CD14-positive monocyte (primary cell): ENCODE measurements around the gene KLHDC7B. TPM values are rescaled to one million over a fixed set of nuclear protein-coding genes. Genes with fewer than 3 reads are reported as not detected.

Experiments used
- DNase-seq, 3 donors: peaks; one replicate each; pipeline ENCODE4 v3.0.0-alpha.2; 2011 to 2022
- H2AFZ ChIP-seq: 2 replicates; pipeline ENCODE4 v1.6.0; 2012; ENCODE audit warnings: mild to moderate bottlenecking, low read depth, low read length, inconsistent platforms; ENCODE audit not compliant: insufficient read depth, poor library complexity, severe bottlenecking
- H3K27ac ChIP-seq, 2 donors: 1 replicate in 1 of 2; 2 replicates in 1 of 2; pipeline ENCODE4 v1.5.1; 2012 to 2013; ENCODE audit warnings: low read length in 2 of 2, control low read depth in 1 of 2, inconsistent platforms in 1 of 2, low read depth in 1 of 2, mild to moderate bottlenecking in 1 of 2
- H3K27me3 ChIP-seq, 2 donors: one replicate each; pipeline versions ENCODE4 v1.6.0 to v1.6.1; 2011 to 2013; ENCODE audit warnings: low read length in 2 of 2; ENCODE audit not compliant: control insufficient read depth in 2 of 2, insufficient read depth in 2 of 2
- H3K36me3 ChIP-seq, 2 donors: replicated peaks in 1 of 2; 1 replicate in 1 of 2; 2 replicates in 1 of 2; pipeline versions ENCODE4 v1.5.1 to v1.6.1; 2012 to 2013; ENCODE audit warnings: low read length in 2 of 2, control low read depth in 1 of 2, inconsistent platforms in 1 of 2, mild to moderate bottlenecking in 1 of 2; ENCODE audit not compliant: insufficient read depth in 2 of 2, control insufficient read depth in 1 of 2
- H3K4me1 ChIP-seq, 2 donors: 1 replicate in 1 of 2; 2 replicates in 1 of 2; pipeline versions ENCODE4 v1.5.1 to v1.6.1; 2012 to 2013; ENCODE audit warnings: low read length in 2 of 2, control low read depth in 1 of 2, inconsistent platforms in 1 of 2, mild to moderate bottlenecking in 1 of 2, moderate library complexity in 1 of 2; ENCODE audit not compliant: insufficient read depth in 2 of 2, control insufficient read depth in 1 of 2
- H3K4me2 ChIP-seq: replicated peaks from 2 replicates; pipeline ENCODE3; 2012; ENCODE audit warnings: low read length, moderate library complexity, mild to moderate bottlenecking; ENCODE audit not compliant: poor library complexity, severe bottlenecking; ENCODE audit errors: extremely low read depth
- H3K4me3 ChIP-seq, 3 experiments: fragments of 200-600 bp in 1 of 3; sonication (generic) in 1 of 3; replicated peaks in 1 of 3; 1 replicate in 2 of 3; 2 replicates in 1 of 3; pipeline ENCODE4 v1.5.1; 2011 to 2013; ENCODE audit warnings: low read length in 3 of 3, mild to moderate bottlenecking in 3 of 3, control low read depth in 2 of 3, low read depth in 2 of 3, inconsistent platforms in 1 of 3, moderate library complexity in 1 of 3
- H3K79me2 ChIP-seq: 2 replicates; pipeline ENCODE4 v1.6.0; 2012; ENCODE audit warnings: mild to moderate bottlenecking, control low read depth, inconsistent platforms, low read length, moderate library complexity; ENCODE audit not compliant: insufficient read depth
- H3K9ac ChIP-seq: 2 replicates; pipeline ENCODE4 v1.6.0; 2017; ENCODE audit warnings: low read length, mild to moderate bottlenecking; ENCODE audit not compliant: insufficient read depth, poor library complexity, severe bottlenecking
- H3K9me3 ChIP-seq, 2 donors: replicated peaks in 1 of 2; 1 replicate in 1 of 2; 2 replicates in 1 of 2; pipeline versions ENCODE4 v1.5.1 to v1.6.1; 2012 to 2013; ENCODE audit warnings: low read length in 2 of 2, control low read depth in 1 of 2; ENCODE audit not compliant: control insufficient read depth in 1 of 2, insufficient read depth in 1 of 2
- H4K20me1 ChIP-seq: 2 replicates; pipeline ENCODE4 v1.6.0; 2012; ENCODE audit warnings: mild to moderate bottlenecking, low read length, control low read depth, moderate library complexity; ENCODE audit not compliant: insufficient read depth
- H3K27ac Mint-ChIP-seq, 7 donors: one replicate each; pipeline ENCODE4 v1.8.0; 2020; ENCODE audit warnings: mild to moderate bottlenecking in 7 of 7, mixed read lengths in 7 of 7, moderate library complexity in 6 of 7, inconsistent platforms in 2 of 7
- H3K27me3 Mint-ChIP-seq, 3 donors: one replicate each; pipeline ENCODE4 v1.8.0; 2021 to 2022; ENCODE audit warnings: low read depth in 3 of 3, mild to moderate bottlenecking in 3 of 3, mixed read lengths in 3 of 3, moderate library complexity in 3 of 3, inconsistent platforms in 1 of 3
- H3K36me3 Mint-ChIP-seq, 2 donors: one replicate each; pipeline ENCODE4 v1.8.0; 2020; ENCODE audit warnings: mixed read lengths in 2 of 2, inconsistent platforms in 1 of 2, mild to moderate bottlenecking in 1 of 2
- H3K4me1 Mint-ChIP-seq: one replicate; pipeline ENCODE4 v1.8.0; 2020; ENCODE audit warnings: mild to moderate bottlenecking, mixed read lengths
- H3K4me3 Mint-ChIP-seq, 2 donors: one replicate each; pipeline ENCODE4 v1.8.0; 2020; ENCODE audit warnings: mild to moderate bottlenecking in 2 of 2, mixed read lengths in 2 of 2, moderate library complexity in 1 of 2
- H3K9me3 Mint-ChIP-seq, 7 donors: one replicate each; pipeline ENCODE4 v1.8.0; 2020 to 2022; ENCODE audit warnings: mixed read lengths in 7 of 7, mild to moderate bottlenecking in 6 of 7, moderate library complexity in 6 of 7, inconsistent platforms in 2 of 7
- WGBS: methylation state at CpG from one replicate; pipeline ENCODE4 v1.1.5; 2013; ENCODE audit warnings: missing lambda C conversion rate; ENCODE audit not compliant: insufficient coverage; 5-methylcytosine and 5-hydroxymethylcytosine counted together
- intact Hi-C, 2 donors: fragments of 100-400 bp; cut with micrococcal nuclease; formaldehyde crosslinking; loops; one replicate each; pipeline versions ENCODE4 v1.15.0 to v1.15.1; 2023
- polyA plus RNA-seq, 3 donors: library from polyadenylated mRNA; depleted of rRNA in 1 of 3; unstranded in 2 of 3; stranded (reverse) in 1 of 3; fragments of 300-500 nt in 2 of 3; fragments of >200 nt in 1 of 3; fragmentation: Illumina TruSeq in 2 of 3; gene quantifications; 1 replicate in 2 of 3; 2 replicates in 1 of 3; pipeline ENCODE4 v1.2.3, GENCODE V29; 2012 to 2021
- TF ChIP-seq, protein P1 (sequence below): fragments of 200-600 bp; IDR thresholded peaks from one replicate; pipeline ENCODE4 v1.8.0; 2022; ENCODE audit warnings: antibody characterized with exemption, mild to moderate bottlenecking

KLHDC7B gene
- polyA plus RNA-seq, 3 donors: 0.88 to 4.3 (median 1.4) TPM

DNA sequence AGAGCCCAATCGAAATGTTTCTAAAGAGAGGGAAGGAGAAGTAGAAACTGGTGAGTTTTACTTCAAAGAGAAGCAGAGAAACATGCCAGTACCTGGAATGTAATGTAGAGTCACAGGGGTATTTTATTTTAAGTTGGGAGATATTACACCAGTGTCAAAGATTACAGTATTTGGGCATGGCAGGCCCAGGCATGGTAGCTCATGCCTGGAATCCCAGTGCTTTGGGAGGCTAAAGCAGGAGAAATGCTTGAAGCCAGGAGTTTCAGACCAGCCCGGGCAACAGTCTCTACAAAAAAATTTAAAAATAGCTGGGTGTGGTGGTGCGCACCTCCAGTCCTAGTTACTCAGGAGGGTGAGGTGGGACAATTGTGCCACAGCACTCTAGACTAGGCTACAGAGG, 14.3 kb downstream of the KLHDC7B start:
- Histone ChIP-seq H3K4me3 (no peak overlapping the region), H3K27me3 (peaks cover 0 to 8% of the 10 kb centered on the region in 2 donors), H2AFZ (no peak overlapping the region), H3K36me3 (no peaks in the 10 kb centered on the region), H3K4me1 (peaks cover 8 to 13% of the 10 kb centered on the region in 2 donors), H3K79me2 (peaks cover 6% of the 10 kb centered on the region), H3K9ac (no peak overlapping the region), H3K4me2 (no peak overlapping the region), H3K27ac (no peak overlapping the region), H4K20me1 (no peaks in the 10 kb centered on the region), H3K9me3 (no peaks in the 10 kb centered on the region)
- DNase-seq: no peak
- intact Hi-C loops: loop anchor here (2.0 to 5.0 kb wide), 4 partner anchors 15 to 62 kb away; partner anchors contain the start of genes KLHDC7B (in 1 of the 2), LMF2 (in 1 of the 2), NCAPH2 (in 1 of the 2) and SCO2 (in 1 of the 2)
- H3K36me3 Mint-ChIP-seq: no peaks in the 10 kb centered on the region
- H3K4me1 Mint-ChIP-seq: peaks cover 17% of the 10 kb centered on the region
- TF ChIP-seq, protein P1, sequence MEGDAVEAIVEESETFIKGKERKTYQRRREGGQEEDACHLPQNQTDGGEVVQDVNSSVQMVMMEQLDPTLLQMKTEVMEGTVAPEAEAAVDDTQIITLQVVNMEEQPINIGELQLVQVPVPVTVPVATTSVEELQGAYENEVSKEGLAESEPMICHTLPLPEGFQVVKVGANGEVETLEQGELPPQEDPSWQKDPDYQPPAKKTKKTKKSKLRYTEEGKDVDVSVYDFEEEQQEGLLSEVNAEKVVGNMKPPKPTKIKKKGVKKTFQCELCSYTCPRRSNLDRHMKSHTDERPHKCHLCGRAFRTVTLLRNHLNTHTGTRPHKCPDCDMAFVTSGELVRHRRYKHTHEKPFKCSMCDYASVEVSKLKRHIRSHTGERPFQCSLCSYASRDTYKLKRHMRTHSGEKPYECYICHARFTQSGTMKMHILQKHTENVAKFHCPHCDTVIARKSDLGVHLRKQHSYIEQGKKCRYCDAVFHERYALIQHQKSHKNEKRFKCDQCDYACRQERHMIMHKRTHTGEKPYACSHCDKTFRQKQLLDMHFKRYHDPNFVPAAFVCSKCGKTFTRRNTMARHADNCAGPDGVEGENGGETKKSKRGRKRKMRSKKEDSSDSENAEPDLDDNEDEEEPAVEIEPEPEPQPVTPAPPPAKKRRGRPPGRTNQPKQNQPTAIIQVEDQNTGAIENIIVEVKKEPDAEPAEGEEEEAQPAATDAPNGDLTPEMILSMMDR: no peak
- WGBS: 67% methylated on average over 1 of the region's 3 CpGs
- no peak overlapping the region for H3K4me3 Mint-ChIP-seq
- peaks cover 0 to 2% (median 0%) of the 10 kb centered on the region in 7 donors for H3K9me3 Mint-ChIP-seq
- H3K27me3 Mint-ChIP-seq: peaks cover 16 to 17% (median 17%) of the 10 kb centered on the region in 3 donors
- H3K27ac Mint-ChIP-seq: no peak overlapping the region

DNA sequence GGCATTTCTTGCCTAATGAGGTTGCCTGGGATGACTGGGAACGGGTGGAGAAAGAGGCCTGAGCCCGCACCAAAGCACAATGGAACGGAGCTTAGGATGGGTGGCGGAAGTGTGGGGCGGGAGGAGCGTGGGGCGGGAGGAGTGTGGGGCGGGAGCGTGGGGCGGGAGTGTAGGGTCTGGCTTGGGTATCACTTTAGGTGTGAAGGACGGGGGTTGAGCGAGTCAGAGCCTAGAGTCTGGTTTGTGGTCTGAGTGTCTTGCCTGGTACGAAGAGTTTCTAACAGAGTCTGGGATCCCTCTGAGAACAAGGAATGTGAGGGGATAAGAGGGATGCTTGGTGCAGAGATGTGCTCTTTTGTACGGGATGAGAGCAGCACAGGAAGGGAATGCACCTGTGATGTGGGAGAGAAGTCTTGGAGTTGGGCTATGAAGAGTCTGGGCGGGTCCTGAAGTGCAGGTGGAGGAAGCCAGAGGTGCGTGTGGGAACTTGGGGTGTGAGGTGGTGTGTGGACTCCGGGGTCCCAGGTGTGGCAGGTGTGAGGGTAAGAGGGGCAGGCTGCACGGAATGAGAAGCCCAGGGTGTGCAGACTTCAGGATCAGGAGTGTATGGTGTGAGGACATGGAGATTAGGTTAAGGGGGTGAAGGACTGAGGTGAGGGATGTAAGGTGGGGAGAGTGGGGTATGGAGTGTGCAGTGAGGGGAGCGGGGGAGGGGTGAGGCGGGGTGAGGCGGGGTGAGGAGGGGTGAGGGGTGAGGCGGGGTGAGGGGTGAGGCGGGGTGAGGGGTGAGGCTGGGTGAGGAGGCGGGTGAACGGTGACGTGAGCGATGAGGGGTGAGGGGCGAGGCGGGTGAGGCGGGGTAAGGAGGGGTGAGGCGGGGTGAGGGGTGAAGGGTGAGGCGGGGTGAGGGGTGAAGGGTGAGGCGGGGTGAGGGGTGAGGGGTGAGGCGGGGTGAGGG, 16.0 kb downstream of the KLHDC7B start:
- no peak overlapping the region for H3K9ac ChIP-seq
- TF ChIP-seq, protein P1: no peak
- peaks cover 6% of the 10 kb centered on the region for H3K79me2 ChIP-seq
- no peak overlapping the region for H2AFZ ChIP-seq
- H3K4me3 ChIP-seq: no peak overlapping the region
- Mint-ChIP-seq H3K4me3 (peak overlapping the region; percentile 49 to 56), H3K36me3 (no peaks in the 10 kb centered on the region), H3K27me3 (peaks cover 16 to 22% (median 17%) of the 10 kb centered on the region in 3 donors), H3K9me3 (peaks cover 0 to 2% (median 0%) of the 10 kb centered on the region in 7 donors), H3K27ac (peak overlapping the region in 6 of 7 donors; percentile 39 to 81 (median 64)), H3K4me1 (peaks cover 17% of the 10 kb centered on the region)
- H3K9me3 ChIP-seq: no peaks in the 10 kb centered on the region
- peaks cover 0 to 8% of the 10 kb centered on the region in 2 donors for H3K27me3 ChIP-seq
- no peak for DNase-seq
- no peak overlapping the region for H3K27ac ChIP-seq
- H4K20me1 ChIP-seq: no peaks in the 10 kb centered on the region
- peaks cover 8 to 13% of the 10 kb centered on the region in 2 donors for H3K4me1 ChIP-seq
- H3K36me3 ChIP-seq: no peaks in the 10 kb centered on the region
- no peak overlapping the region for H3K4me2 ChIP-seq
- intact Hi-C loops: loop anchor here (2.0 to 5.0 kb wide), 6 partner anchors 17 to 61 kb away; partner anchors contain the start of genes KLHDC7B (in 2 of the 2), CHKB (in 1 of the 2), LMF2 (in 1 of the 2) and NCAPH2 (in 1 of the 2)
- 95% methylated on average over 18 of the region's 34 CpGs for WGBS
